Measurements from ENCODE around the gene SURF4. TPM values are rescaled to one million over a fixed set of nuclear protein-coding genes. Genes with fewer than 3 reads are reported as not detected.
A peak's percentile ranks its signal among the peaks of the same experiment; 100 is the strongest.

SURF4 gene
- total and polyA plus RNA-seq, 2 of the 13 experiments (the other 11 are each of a cell fraction or from before 2014, with no cell fraction given) = 220 to 265 TPM

- TF ChIP-seq ZNF512B (CRISPR knock-in tag; IDR thresholded peaks at IDR 0.05; ENCODE audit: borderline replicate concordance) = no peak; the same call in 1 of the 2 replicates
- TF ChIP-seq ZNF274 (CRISPR knock-in tag; IDR thresholded peaks at IDR 0.05) = peak; percentile 51; the same call in 1 of the 2 replicates
- TF ChIP-seq STAG1 (CRISPR knock-in tag; IDR thresholded peaks at IDR 0.05) = no peak
- no peak for TF ChIP-seq CHD2 (IDR thresholded peaks at IDR 0.05; ENCODE audit: low read depth, low read length)
- TF ChIP-seq ZSCAN9 (CRISPR knock-in tag; IDR thresholded peaks at IDR 0.05; ENCODE audit: borderline replicate concordance) = peak; percentile 71; the same call in 1 of the 2 replicates
- peak; percentile 77; the same call in 1 of the 2 replicates for TF ChIP-seq SIN3B (IDR thresholded peaks at IDR 0.05; ENCODE audit: low read length)
- no peak for TF ChIP-seq SMC3 (IDR thresholded peaks at IDR 0.05; ENCODE audit: low read length)
- peak; percentile 96 for TF ChIP-seq ZNF816 (CRISPR knock-in tag; IDR thresholded peaks at IDR 0.05; ENCODE audit: borderline replicate concordance)
- peak; percentile 78 for TF ChIP-seq KDM3A (CRISPR knock-in tag; IDR thresholded peaks at IDR 0.05; ENCODE audit: low read depth)
- TF ChIP-seq RORA (CRISPR knock-in tag; IDR thresholded peaks at IDR 0.05) = no peak
- peak; percentile 27; the same call in 1 of the 2 replicates for TF ChIP-seq SIN3A (IDR thresholded peaks at IDR 0.05; ENCODE audit: borderline replicate concordance, low read depth, low read length)
- TF ChIP-seq ZNF275 (CRISPR knock-in tag; IDR thresholded peaks at IDR 0.05; ENCODE audit: borderline replicate concordance) = peak; percentile 77; the same call in 1 of the 2 replicates
- TF ChIP-seq ZNF737 (CRISPR knock-in tag; IDR thresholded peaks at IDR 0.05; ENCODE audit: borderline replicate concordance) = no peak
- peak; percentile 91 for TF ChIP-seq ZBTB38 (CRISPR knock-in tag; IDR thresholded peaks at IDR 0.05)
- TF ChIP-seq CSRNP1 (CRISPR knock-in tag; IDR thresholded peaks at IDR 0.05) = no peak; the same call in none of the 2 replicates
- 0 out of 2 replicates have a peak, but pooled peaks have one; percentile 15 for TF ChIP-seq LBX2 (CRISPR knock-in tag; IDR thresholded peaks at IDR 0.05; ENCODE audit: borderline replicate concordance)
- no peak; the same call in 1 of the 2 replicates for TF ChIP-seq ZNF724P (CRISPR knock-in tag; IDR thresholded peaks at IDR 0.05; ENCODE audit: borderline replicate concordance)
- TF ChIP-seq MIER3 (CRISPR knock-in tag; IDR thresholded peaks at IDR 0.05; ENCODE audit: borderline replicate concordance) = peak; percentile 51; the same call in 1 of the 2 replicates
- TF ChIP-seq TOPORS (CRISPR knock-in tag; IDR thresholded peaks at IDR 0.05) = peak; percentile 50; the same call in 1 of the 2 replicates
- TF ChIP-seq ZNF34 (CRISPR knock-in tag; IDR thresholded peaks at IDR 0.05; ENCODE audit: borderline replicate concordance) = peak; percentile 89; the same call in 1 of the 2 replicates
- TF ChIP-seq CSRNP2 (CRISPR knock-in tag; conservative IDR thresholded peaks at IDR 0.05; ENCODE audit: low read depth) = 0 out of 2 replicates have a peak, but pooled peaks have one; percentile 48
These were observed 41.9 kb upstream of the SURF4 start, which contains the start of gene REXO4 (continued) for GRCh38 chr9:133417541-133418461.
